H9 (cell line): Measurements from ENCODE around the gene ATXN7L3. TPM values are rescaled to one million over a fixed set of nuclear protein-coding genes. Genes with fewer than 3 reads are reported as not detected.

Experiments
- DNase-seq: peaks from one replicate; pipeline ENCODE4 v3.0.0-alpha.2; 2017
- H2AFZ ChIP-seq: one replicate; pipeline ENCODE4 v1.6.1; 2013; ENCODE audit warnings: mild to moderate bottlenecking, low read length, control low read depth, moderate library complexity
- H2AK5ac ChIP-seq: 2 replicates; pipeline ENCODE4 v1.6.1; 2013; ENCODE audit warnings: low read length, control low read depth, mixed read lengths; ENCODE audit not compliant: insufficient read length
- H2BK120ac ChIP-seq: one replicate; pipeline ENCODE4 v1.6.1; 2013; ENCODE audit warnings: low read depth, mild to moderate bottlenecking, low read length, control low read depth, inconsistent platforms; ENCODE audit not compliant: poor library complexity, severe bottlenecking
- H2BK12ac ChIP-seq: 2 replicates; pipeline ENCODE4 v1.6.1; 2013; ENCODE audit warnings: low read length, control low read depth, mixed read lengths, low read depth; ENCODE audit not compliant: insufficient read length
- H2BK15ac ChIP-seq: 2 replicates; pipeline ENCODE4 v1.6.1; 2013; ENCODE audit warnings: low read depth, low read length, control low read depth
- H2BK20ac ChIP-seq: one replicate; pipeline ENCODE4 v1.6.1; 2013; ENCODE audit warnings: low read depth, mild to moderate bottlenecking, low read length, control low read depth, inconsistent platforms; ENCODE audit not compliant: poor library complexity, severe bottlenecking
- H2BK5ac ChIP-seq: 2 replicates; pipeline ENCODE4 v1.6.1; 2013; ENCODE audit warnings: low read length, control low read depth, mixed read lengths; ENCODE audit not compliant: insufficient read length
- H3K14ac ChIP-seq: 2 replicates; pipeline ENCODE4 v1.6.1; 2013; ENCODE audit warnings: low read length, control low read depth; ENCODE audit not compliant: insufficient read depth
- H3K18ac ChIP-seq: 2 replicates; pipeline ENCODE4 v1.6.1; 2013; ENCODE audit warnings: low read depth, mild to moderate bottlenecking, mixed read lengths, low read length, control low read depth; ENCODE audit not compliant: insufficient read length
- H3K23ac ChIP-seq: 2 replicates; pipeline ENCODE4 v1.6.1; 2013; ENCODE audit warnings: low read length, control low read depth, mixed read lengths, low read depth; ENCODE audit not compliant: insufficient read length
- H3K23me2 ChIP-seq: 2 replicates; pipeline ENCODE4 v1.6.1; 2013; ENCODE audit warnings: low read depth, mild to moderate bottlenecking, mixed read lengths, low read length, control low read depth; ENCODE audit not compliant: insufficient read length, poor library complexity, severe bottlenecking
- H3K27ac ChIP-seq: 2 replicates; pipeline ENCODE4 v1.5.1; 2013; ENCODE audit warnings: low read length, control low read depth, mixed read lengths, low read depth; ENCODE audit not compliant: insufficient read length
- H3K27me3 ChIP-seq: 2 replicates; pipeline ENCODE4 v1.6.1; 2013; ENCODE audit warnings: low read length, control low read depth, inconsistent platforms; ENCODE audit not compliant: insufficient read depth
- H3K4ac ChIP-seq: 2 replicates; pipeline ENCODE4 v1.6.1; 2013; ENCODE audit warnings: low read depth, mild to moderate bottlenecking, control low read depth, inconsistent platforms, low read length, moderate library complexity
- H3K4me1 ChIP-seq: 2 replicates; pipeline ENCODE4 v1.6.1; 2013; ENCODE audit warnings: low read length, control low read depth, inconsistent platforms; ENCODE audit not compliant: insufficient read depth
- H3K4me2 ChIP-seq: 2 replicates; pipeline ENCODE4 v1.6.1; 2013; ENCODE audit warnings: low read length, control low read depth, mixed read lengths; ENCODE audit not compliant: insufficient read length, insufficient read depth
- H3K56ac ChIP-seq: 2 replicates; pipeline ENCODE4 v1.6.1; 2013; ENCODE audit warnings: low read depth, mild to moderate bottlenecking, mixed read lengths, low read length, control low read depth; ENCODE audit not compliant: insufficient read length
- H3K79me1 ChIP-seq: 2 replicates; pipeline ENCODE4 v1.6.1; 2013; ENCODE audit warnings: low read depth, mild to moderate bottlenecking, moderate library complexity, low read length, control low read depth, inconsistent platforms; ENCODE audit not compliant: insufficient read depth, poor library complexity, severe bottlenecking
- H3K79me2 ChIP-seq: 2 replicates; pipeline ENCODE4 v1.6.1; 2013; ENCODE audit warnings: low read length, control low read depth, inconsistent platforms; ENCODE audit not compliant: insufficient read depth
- H3K9ac ChIP-seq: 2 replicates; pipeline ENCODE4 v1.6.1; 2013; ENCODE audit warnings: low read length, control low read depth, mixed read lengths; ENCODE audit not compliant: insufficient read length; ENCODE audit errors: extremely low read depth
- H3K9me3 ChIP-seq: one replicate; pipeline ENCODE4 v1.6.1; 2013; ENCODE audit warnings: low read depth, low read length, inconsistent platforms; ENCODE audit not compliant: control insufficient read depth
- H3T11ph ChIP-seq: one replicate; pipeline ENCODE4 v1.6.1; 2013; ENCODE audit warnings: mild to moderate bottlenecking, low read length, control low read depth, inconsistent platforms
- H4K20me1 ChIP-seq: one replicate; pipeline ENCODE4 v1.6.1; 2013; ENCODE audit not compliant: control insufficient read depth, insufficient read length, insufficient read depth
- H4K5ac ChIP-seq: 2 replicates; pipeline ENCODE4 v1.6.1; 2013; ENCODE audit warnings: low read depth, mild to moderate bottlenecking, mixed read lengths, low read length, control low read depth; ENCODE audit not compliant: insufficient read length
- H4K8ac ChIP-seq: replicated peaks from 2 replicates; pipeline ENCODE4 v1.6.1; 2013; ENCODE audit warnings: low read length, control low read depth, mixed read lengths, low read depth; ENCODE audit not compliant: insufficient read length
- H4K91ac ChIP-seq: 2 replicates; pipeline ENCODE4 v1.6.1; 2013; ENCODE audit warnings: low read depth, mild to moderate bottlenecking, moderate library complexity, mixed read lengths, low read length, control low read depth; ENCODE audit not compliant: insufficient read length
- H3K27ac Mint-ChIP-seq, 3 experiments: 2 replicates in 2 of 3; 3 replicates in 1 of 3; pipeline ENCODE4 v1.8.0; 2020 to 2021; ENCODE audit warnings: mixed read lengths in 3 of 3, mild to moderate bottlenecking in 1 of 3, moderate library complexity in 1 of 3
- H3K27me3 Mint-ChIP-seq: 2 replicates; pipeline ENCODE4 v1.8.0; 2021; ENCODE audit warnings: low read depth, mild to moderate bottlenecking, moderate library complexity, mixed read lengths
- H3K36me3 Mint-ChIP-seq, 3 experiments: 2 replicates in 2 of 3; 3 replicates in 1 of 3; pipeline ENCODE4 v1.8.0; 2020 to 2021; ENCODE audit warnings: low read depth in 3 of 3, mixed read lengths in 3 of 3; ENCODE audit not compliant: insufficient read depth in 1 of 3
- H3K4me1 Mint-ChIP-seq, 2 experiments: 2 replicates each; pipeline ENCODE4 v1.8.0; 2020; ENCODE audit warnings: mixed read lengths in 2 of 2
- H3K4me3 Mint-ChIP-seq, 2 experiments: 2 replicates in 1 of 2; 3 replicates in 1 of 2; pipeline ENCODE4 v1.8.0; 2020 to 2021; ENCODE audit warnings: mild to moderate bottlenecking in 2 of 2, mixed read lengths in 2 of 2, moderate library complexity in 1 of 2
- H3K9me3 Mint-ChIP-seq, 2 experiments: 2 replicates in 1 of 2; 3 replicates in 1 of 2; pipeline ENCODE4 v1.8.0; 2020; ENCODE audit warnings: mild to moderate bottlenecking in 2 of 2, mixed read lengths in 2 of 2, moderate library complexity in 1 of 2
- CTCF ChIP-seq: fragments of 200-600 bp; sonication (generic); conservative IDR thresholded peaks from 3 replicates; pipeline ENCODE4 v1.8.0; 2021; ENCODE audit warnings: antibody characterized with exemption, mild to moderate bottlenecking
- WGBS: extraction: QIAGEN DNeasy Blood & Tissue Kit; methylation state at CpG from one replicate; pipeline ENCODE4 v1.1.7; 2013; ENCODE audit warnings: missing lambda C conversion rate, low lambda C conversion rate, mixed read lengths; ENCODE audit not compliant: insufficient read length; ENCODE audit errors: extremely low coverage; 5-methylcytosine and 5-hydroxymethylcytosine counted together
- total RNA-seq: library from RNA; stranded (reverse); gene quantifications from 2 replicates; pipeline ENCODE4 v1.2.1, GENCODE V29; 2021

Gene ATXN7L3
- total RNA-seq, 1 experiment from 2014 or later, result 125 TPM

- Histone ChIP-seq H2BK12ac (no peak overlapping the region), H3K14ac (no peak overlapping the region), H3K27me3 (no peaks in the 10 kb centered on the region), H2BK5ac (no peak overlapping the region), H3T11ph (no peak overlapping the region), H3K4ac (no peak overlapping the region), H3K9ac (no peak overlapping the region), H4K91ac (no peak overlapping the region), H3K9me3 (no peaks in the 10 kb centered on the region), H4K20me1 (no peaks in the 10 kb centered on the region), H3K27ac (no peak overlapping the region), H3K4me2 (no peak overlapping the region), H2AFZ (no peak overlapping the region), H4K5ac (no peak overlapping the region), H3K4me1 (no peaks in the 10 kb centered on the region), H3K23ac (no peak overlapping the region), H3K79me1 (no peaks in the 10 kb centered on the region), H3K56ac (no peak overlapping the region), H3K18ac (no peak overlapping the region), H3K79me2 (no peaks in the 10 kb centered on the region), H2AK5ac (no peak overlapping the region), H2BK15ac (no peak overlapping the region), H3K23me2 (no peaks in the 10 kb centered on the region), H2BK120ac (no peak overlapping the region), H2BK20ac (no peak overlapping the region), H4K8ac (no peak overlapping the region)
- Mint-ChIP-seq H3K36me3 (peaks cover 21 to 74% (median 60%) of the 10 kb centered on the region in 3 experiments), H3K9me3 (no peaks in the 10 kb centered on the region), H3K27me3 (no peaks in the 10 kb centered on the region), H3K4me1 (peaks cover 19 to 35% of the 10 kb centered on the region in 2 experiments), H3K27ac (peak overlapping the region in 2 of 3 experiments; percentile 15 to 85; a peak in 3 of 7 replicates), H3K4me3 (no peak overlapping the region; a peak in 1 of 5 replicates)
- WGBS, result no CpG with 5 or more reads among the region's 5 CpGs
- no peak for DNase-seq
- TF ChIP-seq CTCF, result no peak
These were observed 6.9 kb downstream of the ATXN7L3 start for GRCh38 chr17:44192750-44193149.
